Measurements from ENCODE around the gene TCEA2. TPM values are rescaled to one million over a fixed set of nuclear protein-coding genes. Genes with fewer than 3 reads are reported as not detected.

The TCEA2 gene
- total RNA-seq, 2 donors from 2014 or later: 7.9 to 9.9 TPM

DNA sequence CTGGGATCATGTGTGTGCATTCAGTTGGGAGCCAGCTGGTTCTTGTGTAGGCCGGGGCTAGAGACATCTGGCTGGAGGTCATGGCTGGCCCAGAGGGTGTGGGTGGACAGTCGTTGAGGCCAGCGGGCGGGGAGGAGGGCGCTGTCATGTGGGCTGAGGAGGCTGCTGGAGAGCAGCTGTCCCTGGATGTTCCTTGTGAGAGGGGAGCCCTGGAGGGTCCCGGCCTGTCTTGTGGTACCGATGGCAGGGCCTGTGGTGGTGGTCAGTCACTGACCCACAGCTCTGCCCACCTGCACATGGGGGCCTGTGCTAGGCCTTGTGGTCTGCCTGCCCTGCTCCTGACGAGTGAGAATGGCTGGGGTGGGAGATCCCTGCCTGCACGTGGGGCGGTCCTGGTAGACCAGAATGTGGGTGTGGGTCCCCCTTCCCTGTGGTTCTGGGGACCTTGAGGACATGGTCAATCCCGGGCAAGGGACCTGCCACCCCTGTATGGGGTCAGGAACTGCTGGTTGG, 29.0 kb upstream of the TCEA2 start:
- ATAC-seq (no peak), DNase-seq (no peak)
- intact Hi-C loops (cut with DNase I, micrococcal nuclease): no loop called here

DNA sequence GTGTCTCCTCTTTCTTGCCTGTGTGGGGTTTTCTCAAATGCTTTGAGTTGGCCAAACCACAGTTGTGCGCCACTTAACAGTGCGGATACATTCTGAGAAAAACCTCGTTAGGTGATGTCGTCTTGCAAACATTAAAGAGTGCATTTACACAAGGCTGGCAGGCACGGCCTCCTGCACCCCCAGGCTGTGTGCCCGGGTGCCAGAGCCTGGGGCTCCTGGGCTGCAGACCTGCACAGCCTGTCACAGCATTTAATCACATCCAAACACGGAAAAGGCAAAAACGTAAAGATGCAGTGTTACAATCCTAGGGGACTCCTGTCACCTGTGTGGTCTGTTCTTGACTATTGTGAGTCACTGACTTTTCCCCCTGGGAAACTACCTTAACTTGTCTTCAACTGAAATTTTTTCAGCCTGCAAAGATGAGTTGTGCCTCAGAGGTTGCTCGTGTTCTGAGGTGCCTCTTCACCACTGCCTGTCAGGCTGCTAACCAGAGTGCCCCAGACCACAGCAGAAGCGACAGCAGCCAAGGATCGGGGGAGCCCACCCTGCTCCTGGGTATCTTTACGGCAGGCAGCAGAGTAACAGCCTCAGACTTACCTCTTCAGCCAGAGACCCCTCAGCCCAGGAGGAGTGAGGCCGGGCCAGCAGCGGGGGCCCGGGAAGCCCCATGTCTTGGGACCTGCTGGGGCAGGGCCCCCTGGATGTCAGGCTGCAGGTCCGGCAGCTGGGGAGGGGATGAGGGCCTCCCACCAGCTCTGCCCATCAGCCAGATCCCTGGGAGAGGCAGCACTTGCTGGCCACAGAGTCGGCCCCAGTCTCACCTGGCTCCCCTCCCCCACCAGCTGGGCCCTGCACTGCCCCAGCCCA, 27.7 kb upstream of the TCEA2 start:
- no peak for ATAC-seq
- intact Hi-C loops (cut with DNase I, micrococcal nuclease): no loop called here
- no peak for DNase-seq

DNA sequence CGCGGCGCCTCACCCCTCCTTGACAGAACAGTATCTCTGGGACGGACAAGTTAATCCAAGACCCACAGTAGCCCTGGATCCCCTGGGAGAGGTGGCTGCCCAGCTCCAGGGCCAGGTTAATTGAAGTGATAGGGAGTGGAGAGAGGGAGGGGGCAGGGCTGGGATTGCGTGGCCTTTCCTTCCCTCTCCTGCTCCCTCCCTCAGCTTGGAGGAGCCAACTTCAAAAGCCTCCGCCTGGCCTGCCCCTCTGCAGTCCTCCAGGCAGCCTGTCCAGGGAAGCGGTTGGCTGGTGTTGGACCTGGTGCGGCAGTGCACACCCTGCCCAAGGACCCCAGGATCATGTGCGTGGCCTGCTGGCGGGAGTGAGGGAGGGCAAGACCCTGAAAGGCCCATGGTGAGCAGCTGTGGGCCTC, 27.1 kb upstream of the TCEA2 start, which contains the start of gene C20orf204:
Gene C20orf204 (plus strand): TSS at position 250 of the 413 bp plus-strand sequence. CDS start 142 bp downstream, at position 392.
- intact Hi-C loops (cut with DNase I, micrococcal nuclease): no loop called here
- ATAC-seq: no peak
- no peak for DNase-seq

DNA sequence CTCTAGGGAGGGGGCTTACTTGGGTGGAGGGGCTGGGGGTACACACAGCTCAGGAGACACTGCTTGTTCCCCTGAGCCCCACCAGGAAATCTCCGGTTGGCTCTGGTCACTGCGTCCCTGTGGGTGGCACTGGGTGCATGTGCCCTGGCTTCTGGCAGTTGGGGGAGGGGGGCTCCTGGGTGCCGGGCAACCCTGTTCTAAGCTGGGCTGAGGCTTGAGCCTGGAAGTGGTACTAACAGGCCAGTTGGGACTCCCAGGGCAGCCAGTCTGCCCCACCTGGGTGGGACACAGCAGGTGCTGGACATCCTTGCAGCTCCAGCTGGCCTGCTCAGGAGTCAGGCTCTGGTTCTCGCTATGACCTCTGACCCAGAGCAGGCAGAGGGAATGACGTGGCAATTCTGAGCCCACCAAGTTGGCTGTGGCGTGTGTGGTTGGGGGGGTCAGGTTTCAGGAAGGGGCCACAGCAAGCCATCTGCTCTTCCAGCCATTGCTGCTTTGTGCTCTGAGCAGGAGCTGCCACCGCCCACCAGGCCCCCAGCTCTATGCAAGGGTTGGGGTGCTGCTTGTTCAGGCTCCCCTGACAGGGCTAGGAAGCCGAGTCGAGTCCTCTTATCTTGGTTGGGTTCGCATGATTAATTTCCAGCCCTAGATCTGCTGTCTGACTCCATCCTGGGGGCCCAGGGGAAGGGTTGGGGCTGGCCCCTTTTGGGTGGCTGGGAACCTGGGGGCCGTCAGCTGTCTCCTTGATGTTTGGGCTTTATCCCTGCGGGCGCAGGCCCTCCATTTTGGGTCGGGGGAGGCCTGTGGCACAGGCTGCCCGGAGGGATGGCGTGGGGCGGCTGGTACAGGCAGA, 26.4 kb upstream of the TCEA2 start:
- ATAC-seq: no peak
- intact Hi-C loops (cut with DNase I, micrococcal nuclease): no loop called here
- DNase-seq: no peak

DNA sequence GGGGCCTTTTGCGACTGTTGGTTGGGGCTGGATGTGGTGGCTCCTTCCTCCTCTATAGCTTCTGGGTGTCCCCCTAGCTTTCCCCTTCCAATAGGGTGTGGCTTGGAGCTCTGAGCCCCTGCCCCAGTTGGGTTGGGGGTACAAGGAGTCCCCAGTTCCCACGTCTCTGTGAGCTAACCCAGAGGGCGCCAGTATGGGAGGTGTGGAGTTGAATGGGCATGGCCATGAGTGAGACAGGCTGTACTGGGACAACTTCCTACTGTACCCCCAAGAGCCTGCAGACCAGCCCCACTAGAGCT, 25.9 kb upstream of the TCEA2 start:
- ATAC-seq (no peak), DNase-seq (no peak)
- intact Hi-C loops (cut with DNase I, micrococcal nuclease): no loop called here

DNA sequence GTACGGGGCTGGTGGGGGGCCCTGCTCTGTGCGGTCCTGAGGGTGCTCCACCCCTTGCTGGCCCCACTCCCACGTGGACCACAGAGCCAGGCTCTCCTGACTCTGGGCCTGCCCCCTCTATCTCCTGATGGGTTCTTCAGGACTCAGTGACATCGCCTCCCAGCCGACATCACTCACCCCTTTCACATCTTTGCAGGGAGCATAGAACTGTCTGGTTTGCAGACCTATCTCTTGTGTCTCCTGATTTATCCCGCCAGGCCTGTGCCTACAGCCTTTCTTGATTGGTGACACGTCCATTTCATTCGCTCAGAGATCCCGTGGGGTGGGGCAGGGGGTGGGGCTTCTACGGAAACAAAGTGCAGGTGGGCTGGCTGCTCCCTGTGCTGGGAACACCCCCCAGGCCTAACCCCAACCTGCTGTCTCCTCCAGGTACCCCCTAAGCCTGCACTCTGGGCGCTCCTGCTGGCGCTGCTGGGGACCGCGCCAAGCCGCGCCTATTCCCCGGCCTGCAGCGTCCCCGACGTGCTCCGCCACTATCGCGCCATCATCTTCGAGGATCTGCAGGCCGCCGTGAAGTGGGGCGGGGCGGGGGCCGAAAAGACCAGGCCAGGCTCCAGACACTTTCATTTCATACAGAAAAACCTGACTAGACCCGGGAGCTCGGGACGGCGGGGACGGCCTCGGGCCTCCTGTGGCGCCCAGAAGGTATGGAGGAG, 25.3 kb upstream of the TCEA2 start:
- no peak for ATAC-seq
- intact Hi-C loops (cut with DNase I, micrococcal nuclease): no loop called here

DNA sequence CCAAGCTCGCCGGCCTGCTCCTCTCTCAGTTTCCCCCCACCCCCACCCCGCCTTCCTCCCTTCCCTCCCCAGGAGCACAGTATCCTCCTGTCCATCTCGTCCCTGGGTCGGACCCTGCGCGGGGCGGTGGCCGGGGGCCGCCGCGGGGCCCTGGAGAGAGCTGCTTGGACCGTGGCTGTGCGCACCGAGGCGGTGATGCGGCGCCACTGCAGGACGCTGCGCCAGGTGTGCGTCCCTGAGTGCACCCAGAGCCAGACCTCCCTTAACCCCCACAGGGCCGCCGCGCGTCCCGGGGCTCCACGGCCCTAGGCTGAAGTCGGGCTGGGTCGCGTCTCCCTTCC, 24.8 kb upstream of the TCEA2 start:
- DNase-seq (peak in 1 of 2 donors; percentile 34), ATAC-seq (peak; percentile 52)
- intact Hi-C loops (cut with DNase I, micrococcal nuclease): no loop called here

More for the DNA sequence above, 25.3 kb upstream of the TCEA2 start:
- DNase-seq: no peak

DNA sequence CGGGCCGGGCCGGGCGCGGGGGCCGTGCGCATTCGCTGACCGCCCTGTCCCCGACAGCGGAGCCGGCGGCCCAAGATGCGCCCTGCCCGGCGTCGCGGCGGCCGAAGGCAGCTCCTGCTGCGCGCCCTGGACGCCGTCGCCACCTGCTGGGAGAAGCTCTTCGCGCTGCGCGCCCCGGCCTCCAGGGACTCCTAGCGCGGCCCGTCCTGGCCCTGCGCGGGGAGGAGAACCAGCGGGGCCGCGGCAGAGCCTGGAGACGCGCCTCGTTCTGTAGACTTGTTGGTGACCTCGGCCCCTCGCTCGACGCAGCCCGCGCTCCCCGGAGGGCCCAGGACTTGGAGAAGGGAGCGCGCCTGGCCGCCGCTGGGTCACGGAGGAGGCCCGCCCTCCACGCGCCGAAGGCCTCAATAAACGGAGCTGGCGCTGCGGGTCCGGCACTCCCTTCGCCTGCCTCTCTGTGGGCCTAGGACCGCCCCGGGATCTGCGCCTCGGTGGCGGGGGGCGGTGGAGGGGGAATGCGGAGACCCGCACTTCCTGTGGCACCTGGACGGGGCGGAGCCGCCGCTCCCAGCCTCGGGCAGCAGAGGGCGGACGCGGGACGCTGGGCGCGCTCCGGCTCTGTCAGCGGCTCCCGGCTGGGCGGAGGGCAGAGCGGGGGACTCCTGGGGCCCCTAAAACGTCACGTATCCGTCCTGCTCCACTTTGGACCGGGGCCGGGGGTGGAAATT, 24.3 kb upstream of the TCEA2 start:
- intact Hi-C loops (cut with DNase I, micrococcal nuclease): no loop called here
- ATAC-seq: peak; percentile 87
- peak; percentile 61 to 81 for DNase-seq

DNA sequence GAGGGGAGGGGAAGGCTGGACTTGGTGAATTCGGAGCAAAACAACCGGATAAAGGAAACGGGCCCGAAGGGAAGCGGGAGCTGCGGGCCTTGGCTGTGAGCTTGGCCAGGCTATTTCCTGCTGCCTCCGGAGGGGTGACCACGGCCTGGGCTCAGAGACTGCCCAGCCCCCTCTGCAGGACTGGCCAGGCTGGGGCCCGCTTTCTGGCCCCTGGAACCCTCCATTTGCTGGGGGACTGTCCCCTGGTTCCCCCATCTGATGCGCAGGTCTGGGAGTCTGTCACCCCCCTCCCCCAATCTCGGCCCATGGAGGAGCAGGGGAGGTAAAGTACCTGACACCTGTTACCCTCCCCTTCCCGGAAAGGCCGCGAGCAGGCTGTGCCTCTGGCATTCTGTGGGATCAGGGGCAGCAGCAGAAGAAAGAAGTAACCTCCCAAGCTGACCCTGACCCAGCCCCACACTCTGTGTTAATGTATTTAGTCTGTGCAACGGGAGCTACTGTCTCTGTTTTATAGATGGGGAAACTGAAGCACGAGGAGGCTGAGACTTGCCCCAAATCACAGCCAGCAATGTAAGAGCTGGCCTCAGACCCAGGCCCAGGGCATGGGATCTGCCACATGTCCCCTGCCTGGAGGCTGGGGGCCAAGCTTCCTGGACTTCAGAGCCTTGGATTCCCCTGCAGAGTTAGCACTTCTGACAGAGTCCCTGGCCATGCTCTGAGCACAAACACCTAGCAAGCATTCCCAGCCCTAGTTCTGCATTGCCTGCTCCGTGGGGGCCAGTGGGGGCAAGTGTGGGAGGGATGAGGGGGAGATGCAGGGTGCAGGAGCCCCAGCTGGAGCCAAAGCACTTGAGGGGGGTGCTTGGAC, 23.5 kb upstream of the TCEA2 start:
- DNase-seq (no peak), ATAC-seq (peak; percentile 16)
- intact Hi-C loops (cut with DNase I, micrococcal nuclease): no loop called here

DNA sequence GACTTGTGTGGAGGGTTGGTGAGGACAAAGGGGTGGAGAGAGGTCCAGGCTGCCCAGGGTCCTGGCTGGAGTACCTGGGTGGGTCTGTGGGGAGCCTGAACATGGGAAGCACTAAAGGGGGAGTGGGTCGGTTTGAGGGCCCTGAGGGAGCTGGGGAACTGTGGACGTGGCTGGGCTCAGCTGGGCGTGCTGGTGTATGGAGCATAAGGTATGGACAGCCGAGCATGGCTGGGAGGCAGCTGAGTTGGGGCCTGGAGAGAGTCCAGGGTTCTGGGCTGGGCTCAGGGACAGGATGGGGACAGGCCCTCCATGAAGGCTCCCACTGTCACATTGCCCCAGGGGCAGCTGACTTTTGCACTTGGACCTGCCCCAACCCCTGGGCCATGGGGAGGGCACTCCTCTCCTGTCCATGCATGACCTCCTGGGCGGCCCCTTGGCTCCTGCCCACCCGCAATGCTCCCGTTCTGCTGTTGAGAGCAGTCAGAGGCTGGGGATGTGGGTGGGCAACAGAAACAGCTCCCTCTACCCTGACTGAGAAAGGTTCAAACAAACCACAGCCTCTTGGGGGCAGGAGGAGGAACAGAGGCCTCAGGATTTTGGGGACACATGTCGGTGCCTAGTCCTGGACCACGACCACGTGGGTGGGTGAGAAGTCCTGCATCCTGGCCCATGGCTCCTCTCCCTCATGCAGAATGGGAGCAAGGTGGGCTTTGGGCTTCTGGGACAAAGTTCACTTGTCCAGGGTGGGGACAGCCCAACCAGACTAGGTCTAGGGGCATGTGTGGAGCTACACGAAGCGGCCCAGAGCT, 22.6 kb upstream of the TCEA2 start:
- no peak for DNase-seq
- no peak for ATAC-seq
- intact Hi-C loops (cut with DNase I, micrococcal nuclease): no loop called here

DNA sequence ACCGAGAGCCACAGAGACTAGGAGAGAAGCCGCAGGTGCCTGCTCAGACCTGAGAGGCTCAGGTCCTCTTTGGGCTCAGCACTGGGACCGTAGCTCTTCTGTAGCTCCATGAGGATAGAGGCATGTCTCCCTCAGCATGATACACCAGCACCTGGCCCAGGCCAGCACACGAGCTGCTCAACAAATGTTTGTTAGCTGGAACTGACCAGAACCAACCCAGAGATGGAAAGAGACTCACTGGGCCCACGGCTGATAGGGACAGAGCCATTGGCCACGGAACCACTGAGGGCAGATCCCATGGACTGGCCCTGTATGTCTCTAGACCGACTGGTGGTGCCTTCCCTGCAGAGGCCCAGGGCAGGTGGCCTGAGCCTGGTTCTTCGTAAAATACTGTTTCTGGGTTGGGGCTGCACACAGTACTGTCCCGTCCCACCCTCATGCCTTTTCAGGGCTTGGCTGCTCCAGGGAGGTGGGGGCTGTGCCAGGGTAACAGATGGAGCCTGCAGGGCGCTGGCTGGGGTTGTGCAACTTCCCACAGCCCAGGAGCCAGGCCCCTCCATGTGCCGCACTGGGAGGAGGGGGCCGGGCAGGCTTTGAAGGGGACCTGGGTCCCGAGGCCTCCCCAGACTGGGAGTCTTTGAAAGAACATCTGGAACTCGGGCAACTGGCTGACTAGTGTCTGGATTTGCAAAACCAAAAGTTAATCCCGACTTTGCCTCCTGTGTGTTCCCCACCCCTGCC, 21.8 kb upstream of the TCEA2 start:
- intact Hi-C loops (cut with DNase I, micrococcal nuclease): no loop called here
- DNase-seq: no peak
- no peak for ATAC-seq

DNA sequence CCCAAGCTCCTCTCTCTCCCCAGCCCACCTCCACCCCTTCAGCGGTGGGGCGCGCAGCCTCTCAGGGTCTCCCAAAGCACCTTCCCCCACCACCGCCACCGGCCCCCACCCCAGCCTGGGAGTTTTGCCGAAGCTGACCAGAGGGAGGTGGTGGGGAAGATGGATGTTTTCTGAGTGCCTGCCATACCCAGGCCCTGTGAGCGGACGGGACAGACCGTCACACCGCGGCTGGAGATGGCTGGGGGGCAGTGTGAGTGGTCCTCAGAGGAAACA, 21.3 kb upstream of the TCEA2 start:
- DNase-seq (no peak), ATAC-seq (no peak)
- intact Hi-C loops (cut with DNase I, micrococcal nuclease): no loop called here

DNA sequence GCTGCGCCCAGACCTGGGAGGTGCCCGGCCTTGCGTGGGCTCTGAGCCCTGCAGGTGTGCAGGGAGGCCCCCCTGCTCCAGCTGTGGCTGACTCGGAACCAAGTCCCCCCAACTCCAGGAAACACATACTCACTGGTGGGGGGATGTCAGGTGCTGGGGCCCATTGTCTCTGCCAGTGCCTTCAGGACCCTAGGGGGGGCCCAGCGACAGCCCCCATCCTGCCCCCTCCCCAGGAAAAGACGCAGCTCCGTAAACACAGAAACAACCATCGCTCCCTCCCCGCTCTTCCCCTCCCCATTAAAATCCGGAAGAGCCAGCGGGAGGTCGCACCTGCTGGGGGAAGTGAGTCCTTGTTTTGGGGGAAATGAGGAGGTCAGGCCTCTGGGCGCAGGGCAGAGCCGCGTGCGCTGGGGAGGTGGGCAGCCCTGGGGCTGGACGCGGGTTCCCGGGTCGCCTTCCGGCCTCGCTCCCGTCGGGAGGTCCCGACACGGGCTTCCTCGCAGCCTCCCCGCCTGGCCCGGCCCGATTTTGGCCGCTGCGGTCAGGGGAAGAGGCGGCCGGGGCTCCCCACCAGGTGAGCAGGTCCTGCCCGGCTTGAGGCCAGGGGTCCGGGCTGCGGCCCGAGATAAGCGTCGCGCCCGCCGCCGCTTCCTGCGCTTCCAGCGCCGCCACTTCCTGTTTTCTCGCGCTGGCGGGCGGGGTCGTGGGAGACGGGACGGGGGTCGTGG, 20.8 kb upstream of the TCEA2 start:
- intact Hi-C loops (cut with DNase I, micrococcal nuclease): no loop called here
- no peak for DNase-seq
- no peak for ATAC-seq

DNA sequence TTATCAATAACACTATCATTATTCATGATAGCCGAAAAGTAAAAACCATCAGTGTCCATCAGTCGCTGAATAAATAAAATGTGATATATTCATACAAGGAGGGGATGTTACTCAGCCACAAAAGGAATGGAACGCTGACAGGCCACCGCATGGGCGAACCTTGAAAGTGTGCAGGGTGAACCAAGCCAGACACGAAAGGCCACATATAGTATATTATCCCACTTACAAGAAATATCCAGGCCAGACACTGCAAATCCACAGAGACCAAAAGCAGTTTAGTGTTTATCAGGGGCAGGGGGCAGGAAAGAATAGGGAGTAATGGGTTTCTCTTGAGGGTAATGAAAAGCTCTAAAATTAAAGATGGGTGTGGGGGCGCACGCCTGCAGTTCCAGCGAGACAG, 19.2 kb upstream of the TCEA2 start:
- ATAC-seq (no peak), DNase-seq (no peak)
- intact Hi-C loops (cut with DNase I, micrococcal nuclease): no loop called here

DNA sequence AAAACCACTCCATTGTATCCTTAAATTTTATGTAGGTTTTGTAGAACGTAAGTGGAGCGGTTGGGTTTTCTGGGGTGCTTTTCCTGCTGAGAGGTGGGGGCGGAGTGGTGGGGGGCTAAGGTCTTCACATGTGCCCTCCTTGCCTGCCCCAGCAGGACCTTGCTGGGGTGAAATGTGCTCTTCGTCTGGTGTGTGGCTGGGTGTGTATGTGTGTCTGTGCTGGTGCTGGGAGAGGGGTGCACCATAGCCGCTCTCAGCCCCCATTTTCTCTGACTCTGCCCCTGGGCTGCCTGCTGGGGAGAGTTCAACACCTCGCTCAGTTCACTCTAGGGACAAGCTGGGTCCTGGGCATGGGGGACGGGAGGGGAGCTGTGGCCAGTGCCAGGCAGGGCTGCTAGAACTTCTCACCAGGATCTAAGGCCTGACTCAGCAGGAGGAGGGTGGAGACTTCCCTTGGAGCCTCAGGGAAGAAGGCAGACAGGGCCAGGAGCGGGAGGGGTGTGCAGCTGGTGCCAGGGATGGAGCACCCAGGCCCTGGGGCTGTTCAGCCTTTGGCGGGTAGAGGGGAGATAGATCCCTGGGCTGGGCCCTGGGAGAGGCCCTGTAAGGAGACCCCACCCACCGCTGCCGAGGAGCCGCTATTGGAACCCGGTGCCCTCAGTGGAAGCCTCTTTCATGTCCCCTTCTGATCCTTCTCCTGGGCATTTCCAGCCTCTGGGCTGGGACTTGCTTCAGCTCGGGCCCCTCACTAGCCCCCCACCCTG, 18.3 kb upstream of the TCEA2 start:
- peak; percentile 18 for ATAC-seq

More for the DNA sequence above, 18.3 kb upstream of the TCEA2 start:
- intact Hi-C loops (cut with DNase I, micrococcal nuclease): no loop called here
- DNase-seq: no peak
